DND-41 (cell line): ENCODE results near the gene SEC14L2.

ENCODE experiments used
- ATAC-seq: fragments of 200-7000 bp; cut with Tn5 transposase; 3 replicates; pipeline ENCODE4 v1.9.1; 2021; ENCODE audit warnings: low read depth; ENCODE audit not compliant: insufficient read depth
- DNase-seq: peaks from one replicate; pipeline ENCODE4 v3.0.0-alpha.2; 2020
- H2AFZ ChIP-seq: 2 replicates; pipeline ENCODE4 v1.6.0; 2012; ENCODE audit warnings: low read depth, low read length
- H3K27ac ChIP-seq: 2 replicates; pipeline ENCODE4 v1.5.1; 2012; ENCODE audit warnings: low read length, inconsistent platforms
- H3K27me3 ChIP-seq: fragments of 200-600 bp; sonication (generic); 2 replicates; pipeline ENCODE4 v1.6.0; 2012; ENCODE audit warnings: low read length, mild to moderate bottlenecking, inconsistent platforms; ENCODE audit not compliant: insufficient read depth, poor library complexity
- H3K36me3 ChIP-seq: 2 replicates; pipeline ENCODE4 v1.5.1; 2012; ENCODE audit warnings: low read length, inconsistent platforms; ENCODE audit not compliant: insufficient read depth
- H3K4me1 ChIP-seq: 2 replicates; pipeline ENCODE4 v1.5.1; 2012; ENCODE audit warnings: mild to moderate bottlenecking, low read length; ENCODE audit not compliant: insufficient read depth
- H3K4me2 ChIP-seq: 2 replicates; pipeline ENCODE4 v1.6.0; 2012; ENCODE audit warnings: mild to moderate bottlenecking, moderate library complexity, low read length, inconsistent platforms; ENCODE audit not compliant: insufficient read depth
- H3K4me3 ChIP-seq, 2 experiments: fragments of 200-600 bp in 1 of 2; shearing (Covaris generic) in 1 of 2; 2 replicates each; pipeline ENCODE4 v1.5.1; 2012 to 2016; ENCODE audit warnings: inconsistent platforms in 2 of 2, low read length in 2 of 2, mild to moderate bottlenecking in 2 of 2, low read depth in 1 of 2, moderate library complexity in 1 of 2
- H3K79me2 ChIP-seq: 2 replicates; pipeline ENCODE4 v1.6.0; 2012; ENCODE audit warnings: low read length, inconsistent platforms; ENCODE audit not compliant: insufficient read depth
- H3K9ac ChIP-seq: 2 replicates; pipeline ENCODE4 v1.6.0; 2012; ENCODE audit warnings: low read depth, mild to moderate bottlenecking, inconsistent platforms, low read length, moderate library complexity
- H3K9me3 ChIP-seq: 2 replicates; pipeline ENCODE4 v1.5.1; 2012; ENCODE audit warnings: low read length, moderate library complexity, mild to moderate bottlenecking, inconsistent platforms; ENCODE audit not compliant: insufficient read depth, severe bottlenecking
- H4K20me1 ChIP-seq: 2 replicates; pipeline ENCODE4 v1.6.0; 2012; ENCODE audit warnings: low read length; ENCODE audit not compliant: insufficient read depth
- EZH2 ChIP-seq: IDR thresholded peaks from 3 replicates; pipeline ENCODE4 v1.6.1; 2012; ENCODE audit warnings: borderline replicate concordance, low read depth, mild to moderate bottlenecking, moderate library complexity, low read length, inconsistent platforms; ENCODE audit not compliant: severe bottlenecking
- TF ChIP-seq, protein P1 (sequence below): IDR thresholded peaks from 2 replicates; pipeline ENCODE4 v1.5.1; 2012; ENCODE audit warnings: borderline replicate concordance, low read length, moderate library complexity, mild to moderate bottlenecking; ENCODE audit not compliant: poor library complexity, severe bottlenecking; ENCODE audit errors: extremely low read depth

Gene SEC14L2

DNA sequence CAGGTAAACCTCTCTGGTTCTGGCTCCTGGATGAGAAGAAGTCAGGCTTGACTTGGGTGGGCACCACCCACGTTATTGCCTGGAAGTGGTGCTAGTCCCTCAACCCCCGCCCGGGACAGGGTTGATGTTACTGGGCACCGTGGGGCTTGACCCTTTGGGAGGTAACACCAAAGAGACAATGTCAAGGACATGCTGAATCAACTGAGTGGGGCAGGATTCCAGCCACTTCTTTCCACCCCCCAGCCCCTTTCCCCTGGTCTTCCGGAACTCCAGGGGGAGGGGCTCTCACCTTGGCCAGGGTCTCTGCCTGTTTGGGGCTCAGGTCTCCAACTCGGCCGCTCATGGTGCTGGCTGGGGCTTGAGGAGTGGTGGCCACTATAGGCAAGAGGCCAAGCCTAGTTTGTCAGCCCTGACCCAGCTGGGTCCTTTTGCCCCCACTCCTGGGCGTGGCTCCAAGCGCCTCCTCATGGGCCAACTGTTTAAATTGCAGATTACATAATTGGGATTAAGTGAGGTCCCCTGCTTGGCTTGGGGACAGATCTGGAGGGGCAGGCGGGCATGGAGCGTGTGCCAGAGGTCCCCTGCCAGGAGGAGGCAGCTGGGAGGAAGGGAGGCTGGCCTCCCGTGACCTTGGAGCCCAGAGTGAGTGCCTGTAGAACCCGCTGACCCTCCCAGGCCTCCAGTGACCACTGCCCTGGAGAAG, 74.9 kb downstream of the SEC14L2 start, which contains the start of gene SEC14L3:
Gene SEC14L3, minus strand, starts transcription at position 402 of the 703 bp plus-strand sequence. Its CDS starts 59 bp downstream, at position 343.
- Histone ChIP-seq H3K4me2 (no peak within 1 kb of the TSS), H3K27ac (no peak within 1 kb of the TSS), H3K4me3 (no peak within 1 kb of the TSS), H3K36me3 (no peaks in the 10 kb centered on the region), H4K20me1 (no peaks in the 10 kb centered on the region), H3K9me3 (no peaks in the 10 kb centered on the region), H3K27me3 (peaks cover 9% of the 10 kb centered on the region), H3K4me1 (no peaks in the 10 kb centered on the region), H3K9ac (no peak within 1 kb of the TSS), H3K79me2 (no peaks in the 10 kb centered on the region), H2AFZ (no peak within 1 kb of the TSS)
- ATAC-seq (no peak), DNase-seq (no peak)
- TF ChIP-seq EZH2: no peak
- TF ChIP-seq, protein P1, sequence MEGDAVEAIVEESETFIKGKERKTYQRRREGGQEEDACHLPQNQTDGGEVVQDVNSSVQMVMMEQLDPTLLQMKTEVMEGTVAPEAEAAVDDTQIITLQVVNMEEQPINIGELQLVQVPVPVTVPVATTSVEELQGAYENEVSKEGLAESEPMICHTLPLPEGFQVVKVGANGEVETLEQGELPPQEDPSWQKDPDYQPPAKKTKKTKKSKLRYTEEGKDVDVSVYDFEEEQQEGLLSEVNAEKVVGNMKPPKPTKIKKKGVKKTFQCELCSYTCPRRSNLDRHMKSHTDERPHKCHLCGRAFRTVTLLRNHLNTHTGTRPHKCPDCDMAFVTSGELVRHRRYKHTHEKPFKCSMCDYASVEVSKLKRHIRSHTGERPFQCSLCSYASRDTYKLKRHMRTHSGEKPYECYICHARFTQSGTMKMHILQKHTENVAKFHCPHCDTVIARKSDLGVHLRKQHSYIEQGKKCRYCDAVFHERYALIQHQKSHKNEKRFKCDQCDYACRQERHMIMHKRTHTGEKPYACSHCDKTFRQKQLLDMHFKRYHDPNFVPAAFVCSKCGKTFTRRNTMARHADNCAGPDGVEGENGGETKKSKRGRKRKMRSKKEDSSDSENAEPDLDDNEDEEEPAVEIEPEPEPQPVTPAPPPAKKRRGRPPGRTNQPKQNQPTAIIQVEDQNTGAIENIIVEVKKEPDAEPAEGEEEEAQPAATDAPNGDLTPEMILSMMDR: no peak

DNA sequence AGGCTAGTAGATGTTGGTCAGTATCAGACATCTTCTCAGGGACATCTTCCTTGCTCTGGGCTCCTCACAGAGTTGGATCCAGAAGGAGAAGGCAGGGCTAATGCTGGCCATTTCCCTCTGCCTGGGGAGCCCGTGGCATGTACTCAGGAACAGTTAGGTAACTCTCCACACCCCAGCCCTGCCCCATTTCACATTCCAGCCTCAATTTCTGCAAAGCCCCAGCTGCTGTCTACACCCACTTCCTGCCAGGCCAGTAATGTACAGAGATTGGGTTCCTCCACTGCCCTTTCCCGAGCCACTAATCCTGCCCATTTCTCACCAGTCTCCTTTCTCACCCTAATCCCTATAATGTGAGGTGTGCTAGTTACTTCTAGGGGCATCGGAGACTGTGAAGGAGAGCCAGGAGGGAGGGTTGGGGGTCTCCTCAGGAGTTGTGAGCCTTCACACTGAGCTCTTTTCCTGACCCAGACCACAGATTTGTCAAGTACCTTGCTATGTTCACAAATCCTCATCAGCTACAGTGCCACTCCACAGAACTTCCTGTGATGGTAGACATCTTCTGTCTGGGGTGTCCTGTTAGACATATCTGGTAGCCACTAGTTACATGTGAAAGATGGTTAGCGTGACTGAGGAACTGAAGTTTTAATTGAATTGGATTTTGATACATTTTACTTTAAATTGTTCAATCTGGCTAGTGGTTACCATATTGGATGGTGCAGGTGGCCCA, 76.3 kb downstream of the SEC14L2 start:
- H3K9ac ChIP-seq: no peak overlapping the region
- DNase-seq (no peak), ATAC-seq (no peak)
- peaks cover 6% of the 10 kb centered on the region for H3K27me3 ChIP-seq
- TF ChIP-seq EZH2: no peak
- TF ChIP-seq, protein P1: no peak
- no peak overlapping the region for H3K4me2 ChIP-seq
- H3K27ac ChIP-seq: no peak overlapping the region
- no peaks in the 10 kb centered on the region for H3K9me3 ChIP-seq
- no peaks in the 10 kb centered on the region for H4K20me1 ChIP-seq
- no peak overlapping the region for H2AFZ ChIP-seq
- H3K4me3 ChIP-seq: no peak overlapping the region
- H3K79me2 ChIP-seq: no peaks in the 10 kb centered on the region
- H3K4me1 ChIP-seq: no peaks in the 10 kb centered on the region
- H3K36me3 ChIP-seq: no peaks in the 10 kb centered on the region

DNA sequence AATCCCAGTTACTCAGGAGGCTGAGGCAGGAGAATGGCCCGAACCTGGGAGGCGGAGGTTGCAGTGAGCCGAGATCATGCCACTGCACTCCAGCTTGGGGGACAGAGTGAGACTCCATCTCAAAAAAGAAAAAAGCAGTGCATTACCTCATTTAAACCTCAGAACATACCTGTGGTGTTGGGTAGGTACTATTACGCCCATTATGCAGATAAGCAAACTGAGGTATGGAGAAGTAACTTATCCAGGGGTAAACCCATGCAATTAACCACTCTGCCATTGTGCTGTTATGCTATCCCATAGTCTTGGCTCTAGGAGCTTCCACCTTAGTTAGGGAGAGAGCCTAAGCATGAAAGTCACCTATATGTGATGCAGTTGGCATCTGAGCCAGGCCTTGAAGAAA, 77.3 kb downstream of the SEC14L2 start:
- DNase-seq (no peak), ATAC-seq (no peak)
- Histone ChIP-seq H4K20me1 (no peaks in the 10 kb centered on the region), H2AFZ (no peak overlapping the region), H3K9ac (no peak overlapping the region), H3K27me3 (peaks cover 8% of the 10 kb centered on the region), H3K9me3 (no peaks in the 10 kb centered on the region), H3K27ac (no peak overlapping the region), H3K4me1 (no peaks in the 10 kb centered on the region), H3K79me2 (no peaks in the 10 kb centered on the region), H3K36me3 (no peaks in the 10 kb centered on the region), H3K4me2 (no peak overlapping the region), H3K4me3 (no peak overlapping the region)
- TF ChIP-seq, protein P1: no peak
- no peak for TF ChIP-seq EZH2
